K562 (cell line): Measurements from ENCODE around the gene PLEKHS1. TPM values are rescaled to one million over a fixed set of nuclear protein-coding genes. Genes with fewer than 3 reads are reported as not detected.

ENCODE experiments used
- ATAC-seq: fragments of 200-7000 bp; cut with Tn5 transposase; 3 replicates; pipeline ENCODE4 v1.9.1; 2020; ENCODE audit warnings: moderate library complexity
- BruUV-seq: library from RNA; stranded (reverse); fragments of 400-500 nt; replicated peaks from 2 replicates; lab custom pipeline; 2021; lab: Mats Ljungman, UMichigan
- CTCF ChIA-PET: fragments of 300-600 bp; formaldehyde crosslinking; extraction: SDS; loops from one replicate; lab custom pipeline; 2021; ENCODE audit warnings: low intra/inter-chr PET ratio; lab: Yijun Ruan, JAX
- POLR2A ChIA-PET: fragments of 300-600, 350-650 bp; sonication (Branson Sonifier 250); formaldehyde crosslinking; extraction: SDS; loops from one replicate; lab custom pipeline; 2021; ENCODE audit warnings: antibody characterized with exemption, inconsistent platforms; lab: Yijun Ruan, JAX
- DNase-seq, 4 experiments: peaks; one replicate each; pipeline versions ENCODE4 v3.0.0 to v3.0.0-alpha.2; 2011 to 2018; ENCODE audit warnings: low spot score in 3 of 4, mixed read lengths in 3 of 4; ENCODE audit errors: extremely low read depth in 1 of 4
- FAIRE-seq: peaks from 2 replicates; lab custom pipeline; 2011; peaks lifted over from hg19 to GRCh38; lab: Jason Lieb, UNC
- H2AFZ ChIP-seq: 2 replicates; pipeline ENCODE4 v1.6.0; 2011; ENCODE audit warnings: low read depth, low read length, control low read depth, inconsistent platforms
- H3K27ac ChIP-seq: fragments of 200-600 bp; 3 replicates; pipeline ENCODE4 v1.8.0; 2011; ENCODE audit warnings: low read depth, mild to moderate bottlenecking, control low read depth, inconsistent platforms, low read length, moderate library complexity, mixed read lengths; ENCODE audit errors: extremely low read depth
- H3K27me3 ChIP-seq, 2 experiments: fragments of 300-600 bp in 1 of 2; 2 replicates in 1 of 2; 3 replicates in 1 of 2; pipeline versions ENCODE4 v1.6.0 to v1.8.0; 2011; ENCODE audit warnings: inconsistent platforms in 2 of 2, low read length in 2 of 2, mild to moderate bottlenecking in 1 of 2, mixed read lengths in 1 of 2, moderate library complexity in 1 of 2; ENCODE audit not compliant: control insufficient read depth in 2 of 2, insufficient read depth in 2 of 2
- H3K36me3 ChIP-seq: fragments of 300-600 bp; 3 replicates; pipeline ENCODE4 v1.8.0; 2011; ENCODE audit warnings: mild to moderate bottlenecking, low read length, inconsistent platforms; ENCODE audit not compliant: control insufficient read depth, insufficient read depth
- H3K4me1 ChIP-seq, 2 experiments: fragments of 200-600 bp in 1 of 2; replicated peaks in 1 of 2; 2 replicates in 1 of 2; 3 replicates in 1 of 2; pipeline versions ENCODE4 v1.5.1 to v1.8.0; 2011; ENCODE audit warnings: inconsistent platforms in 2 of 2, low read length in 2 of 2, mild to moderate bottlenecking in 1 of 2, mixed read lengths in 1 of 2, moderate library complexity in 1 of 2; ENCODE audit not compliant: control insufficient read depth in 2 of 2, insufficient read depth in 2 of 2
- H3K4me2 ChIP-seq: 2 replicates; pipeline ENCODE4 v1.6.1; 2011; ENCODE audit warnings: low read length, control low read depth, inconsistent platforms, mixed read lengths; ENCODE audit not compliant: insufficient read depth
- H3K4me3 ChIP-seq: fragments of 200-600 bp; sonication (generic), shearing (Covaris generic); 2 replicates; pipeline ENCODE4 v1.5.1; 2016; ENCODE audit warnings: control low read depth, inconsistent platforms
- H3K79me2 ChIP-seq: fragments of 200-600 bp; 3 replicates; pipeline ENCODE4 v1.8.0; 2011; ENCODE audit warnings: low read length, inconsistent platforms; ENCODE audit not compliant: control insufficient read depth, insufficient read depth
- H3K9ac ChIP-seq, 2 experiments: 2 replicates each; pipeline versions ENCODE4 v1.6.0 to v1.6.1; 2011; ENCODE audit warnings: low read depth in 2 of 2, low read length in 2 of 2, control low read depth in 1 of 2, inconsistent platforms in 1 of 2, mild to moderate bottlenecking in 1 of 2, mixed read lengths in 1 of 2; ENCODE audit not compliant: insufficient read depth in 1 of 2
- H3K9me1 ChIP-seq: one replicate; pipeline ENCODE4 v1.6.0; 2011; ENCODE audit warnings: inconsistent platforms, mild to moderate bottlenecking, low read length, moderate library complexity; ENCODE audit not compliant: control insufficient read depth, insufficient read depth
- H3K9me3 ChIP-seq: replicated peaks from 2 replicates; pipeline ENCODE4 v1.5.1; 2011; ENCODE audit warnings: low read depth, low read length, inconsistent platforms; ENCODE audit not compliant: control insufficient read depth, insufficient read depth
- H4K20me1 ChIP-seq: replicated peaks from 2 replicates; pipeline ENCODE4 v1.6.1; 2011; ENCODE audit warnings: low read length, inconsistent platforms, mixed read lengths; ENCODE audit not compliant: control insufficient read depth, insufficient read depth
- BMI1 ChIP-seq: fragments of 150-350 bp; IDR thresholded peaks from 2 replicates; pipeline ENCODE4 v1.6.1; 2014; ENCODE audit warnings: low read length
- HMBOX1 ChIP-seq: sonication (generic); IDR thresholded peaks from 2 replicates; pipeline ENCODE4 v1.6.1; 2016
- TFAM ChIP-seq: fragments of 250-450 bp; sonication (Bioruptor Pico); conservative IDR thresholded peaks from 2 replicates; pipeline ENCODE4 v1.5.0; 2021; ENCODE audit warnings: mild to moderate bottlenecking, moderate library complexity
- ZSCAN29 ChIP-seq: fragments of 450-650 bp; IDR thresholded peaks from 2 replicates; pipeline ENCODE4 v1.6.1; 2017
- WGBS: fragments of 100-300 bp; shearing (Covaris generic); methylation state at CpG from one replicate; pipeline ENCODE4 v1.1.6; 2016; ENCODE audit warnings: low coverage, mixed read lengths; ENCODE audit not compliant: insufficient coverage; ENCODE audit errors: missing lambda C conversion rate; 5-methylcytosine and 5-hydroxymethylcytosine counted together
- in situ Hi-C: fragments of 300-500 bp; cut with MboI; formaldehyde crosslinking; loops from 4 replicates; pipeline ENCODE4 v1.15.0; 2018; ENCODE audit warnings: inconsistent platforms, mixed read lengths
- intact Hi-C: fragments of 100-400 bp; cut with micrococcal nuclease; formaldehyde crosslinking; loops from 2 replicates; pipeline ENCODE4 v1.14.2; 2022
- polyA plus RNA-seq, 8 experiments: library from polyadenylated mRNA; depleted of rRNA in 4 of 8; stranded (reverse) in 5 of 8; unstranded in 3 of 8; fragments of >200 nt; fragmentation: Nextera tagmentation in 2 of 8; fragmentation: Illumina TruSeq in 1 of 8; extraction: Ambion mirVana in 2 of 8; extraction: Trizol in 1 of 8; gene quantifications; 2 replicates each; pipeline versions ENCODE4 v1.2.1 to v1.2.3, GENCODE V29; 2011 to 2014; ENCODE audit warnings: inconsistent platforms in 1 of 8, missing spikeins in 1 of 8
- total RNA-seq, 7 experiments: library from RNA; depleted of rRNA in 6 of 7; stranded (reverse); fragments of >200 nt in 6 of 7; fragmentation: Illumina TruSeq in 2 of 7; extraction: Trizol in 2 of 7; gene quantifications; 2 replicates each; pipeline versions ENCODE4 v1.2.1 to v1.2.3, GENCODE V29; 2011 to 2021; ENCODE audit warnings: low replicate concordance in 1 of 7
- TF ChIP-seq, protein P1 (sequence below), 2 experiments: fragments of 150-350 bp in 1 of 2; IDR thresholded peaks; 2 replicates each; pipeline ENCODE4 v1.6.1; 2012 to 2016; ENCODE audit warnings: low read depth in 2 of 2, low read length in 2 of 2, mild to moderate bottlenecking in 1 of 2, moderate library complexity in 1 of 2
- TF ChIP-seq, protein P2 (sequence below): fragments of 450-650 bp; IDR thresholded peaks from 2 replicates; pipeline ENCODE4 v1.6.1; 2018; ENCODE audit not compliant: partially characterized antibody

The PLEKHS1 gene
- total and polyA plus RNA-seq, 9 of the 15 experiments (the other 6 are each of a cell fraction or from before 2014, with no cell fraction given): not detected

DNA sequence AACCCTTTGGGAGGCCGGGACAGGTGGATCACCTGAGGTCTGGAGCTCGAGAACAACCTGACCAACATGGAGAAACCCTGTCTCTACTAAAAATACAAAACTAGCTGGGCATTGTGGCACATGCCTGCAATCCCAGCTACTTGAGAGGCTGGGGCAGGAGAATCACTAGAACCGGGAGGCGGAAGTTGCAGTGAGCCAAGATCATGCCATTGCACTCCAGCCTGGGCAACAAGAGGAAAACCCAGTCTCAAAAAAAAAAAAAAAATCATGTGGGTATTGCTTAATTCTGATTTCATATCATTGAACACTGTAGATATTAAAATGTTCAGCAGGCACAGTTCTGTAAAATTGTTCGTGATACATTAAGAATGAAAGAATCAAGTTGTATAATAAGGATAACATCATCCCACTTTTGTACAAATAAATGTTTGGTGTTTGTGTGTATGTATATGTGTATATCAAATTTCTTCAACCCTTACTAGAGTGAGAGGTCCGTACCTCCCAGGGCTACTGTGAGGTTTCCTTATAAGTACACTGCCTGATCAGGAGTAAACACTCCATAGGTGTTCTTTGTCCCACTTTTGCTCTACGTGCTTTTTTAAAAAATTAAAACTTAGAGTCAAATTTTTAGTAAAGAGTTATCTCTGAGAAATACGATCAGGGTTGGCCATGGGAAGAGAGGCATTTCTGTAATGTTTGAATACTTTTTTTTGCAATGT is 31.7 kb downstream of the PLEKHS1 start:
- ChIA-PET POLR2A (no interaction called here), CTCF (no interaction called here)
- Histone ChIP-seq H3K4me1 (no peaks in the 10 kb centered on the region), H3K27ac (no peak overlapping the region), H2AFZ (no peak overlapping the region), H3K4me2 (no peak overlapping the region), H3K36me3 (no peaks in the 10 kb centered on the region), H3K79me2 (no peaks in the 10 kb centered on the region), H3K9me3 (no peaks in the 10 kb centered on the region), H3K4me3 (no peak overlapping the region), H3K27me3 (peaks cover 0 to 14% of the 10 kb centered on the region in 2 experiments; a peak in 3 of 5 replicates), H4K20me1 (no peaks in the 10 kb centered on the region), H3K9ac (no peak overlapping the region), H3K9me1 (no peaks in the 10 kb centered on the region)
- TF ChIP-seq, protein P1, sequence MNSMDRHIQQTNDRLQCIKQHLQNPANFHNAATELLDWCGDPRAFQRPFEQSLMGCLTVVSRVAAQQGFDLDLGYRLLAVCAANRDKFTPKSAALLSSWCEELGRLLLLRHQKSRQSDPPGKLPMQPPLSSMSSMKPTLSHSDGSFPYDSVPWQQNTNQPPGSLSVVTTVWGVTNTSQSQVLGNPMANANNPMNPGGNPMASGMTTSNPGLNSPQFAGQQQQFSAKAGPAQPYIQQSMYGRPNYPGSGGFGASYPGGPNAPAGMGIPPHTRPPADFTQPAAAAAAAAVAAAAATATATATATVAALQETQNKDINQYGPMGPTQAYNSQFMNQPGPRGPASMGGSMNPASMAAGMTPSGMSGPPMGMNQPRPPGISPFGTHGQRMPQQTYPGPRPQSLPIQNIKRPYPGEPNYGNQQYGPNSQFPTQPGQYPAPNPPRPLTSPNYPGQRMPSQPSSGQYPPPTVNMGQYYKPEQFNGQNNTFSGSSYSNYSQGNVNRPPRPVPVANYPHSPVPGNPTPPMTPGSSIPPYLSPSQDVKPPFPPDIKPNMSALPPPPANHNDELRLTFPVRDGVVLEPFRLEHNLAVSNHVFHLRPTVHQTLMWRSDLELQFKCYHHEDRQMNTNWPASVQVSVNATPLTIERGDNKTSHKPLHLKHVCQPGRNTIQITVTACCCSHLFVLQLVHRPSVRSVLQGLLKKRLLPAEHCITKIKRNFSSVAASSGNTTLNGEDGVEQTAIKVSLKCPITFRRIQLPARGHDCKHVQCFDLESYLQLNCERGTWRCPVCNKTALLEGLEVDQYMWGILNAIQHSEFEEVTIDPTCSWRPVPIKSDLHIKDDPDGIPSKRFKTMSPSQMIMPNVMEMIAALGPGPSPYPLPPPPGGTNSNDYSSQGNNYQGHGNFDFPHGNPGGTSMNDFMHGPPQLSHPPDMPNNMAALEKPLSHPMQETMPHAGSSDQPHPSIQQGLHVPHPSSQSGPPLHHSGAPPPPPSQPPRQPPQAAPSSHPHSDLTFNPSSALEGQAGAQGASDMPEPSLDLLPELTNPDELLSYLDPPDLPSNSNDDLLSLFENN (IDR thresholded peaks at IDR 0.05; ENCODE audit: low read depth in 2 of 2, low read length in 2 of 2): no peak
- TF ChIP-seq, protein P2, sequence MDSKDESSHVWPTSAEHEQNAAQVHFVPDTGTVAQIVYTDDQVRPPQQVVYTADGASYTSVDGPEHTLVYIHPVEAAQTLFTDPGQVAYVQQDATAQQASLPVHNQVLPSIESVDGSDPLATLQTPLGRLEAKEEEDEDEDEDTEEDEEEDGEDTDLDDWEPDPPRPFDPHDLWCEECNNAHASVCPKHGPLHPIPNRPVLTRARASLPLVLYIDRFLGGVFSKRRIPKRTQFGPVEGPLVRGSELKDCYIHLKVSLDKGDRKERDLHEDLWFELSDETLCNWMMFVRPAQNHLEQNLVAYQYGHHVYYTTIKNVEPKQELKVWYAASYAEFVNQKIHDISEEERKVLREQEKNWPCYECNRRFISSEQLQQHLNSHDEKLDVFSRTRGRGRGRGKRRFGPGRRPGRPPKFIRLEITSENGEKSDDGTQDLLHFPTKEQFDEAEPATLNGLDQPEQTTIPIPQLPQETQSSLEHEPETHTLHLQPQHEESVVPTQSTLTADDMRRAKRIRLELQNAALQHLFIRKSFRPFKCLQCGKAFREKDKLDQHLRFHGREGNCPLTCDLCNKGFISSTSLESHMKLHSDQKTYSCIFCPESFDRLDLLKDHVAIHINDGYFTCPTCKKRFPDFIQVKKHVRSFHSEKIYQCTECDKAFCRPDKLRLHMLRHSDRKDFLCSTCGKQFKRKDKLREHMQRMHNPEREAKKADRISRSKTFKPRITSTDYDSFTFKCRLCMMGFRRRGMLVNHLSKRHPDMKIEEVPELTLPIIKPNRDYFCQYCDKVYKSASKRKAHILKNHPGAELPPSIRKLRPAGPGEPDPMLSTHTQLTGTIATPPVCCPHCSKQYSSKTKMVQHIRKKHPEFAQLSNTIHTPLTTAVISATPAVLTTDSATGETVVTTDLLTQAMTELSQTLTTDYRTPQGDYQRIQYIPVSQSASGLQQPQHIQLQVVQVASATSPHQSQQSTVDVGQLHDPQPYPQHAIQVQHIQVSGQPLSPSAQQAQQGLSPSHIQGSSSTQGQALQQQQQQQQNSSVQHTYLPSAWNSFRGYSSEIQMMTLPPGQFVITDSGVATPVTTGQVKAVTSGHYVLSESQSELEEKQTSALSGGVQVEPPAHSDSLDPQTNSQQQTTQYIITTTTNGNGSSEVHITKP: no peak
- TF ChIP-seq HMBOX1 (no peak), TFAM (CRISPR knock-in tag) (no peak), ZSCAN29 (no peak), BMI1 (no peak)
- BruUV-seq: no TSS peak
- in situ Hi-C loops (no loop called here), intact Hi-C loops (no loop called here)
- 20% methylated on average over 8 of the region's 8 CpGs for WGBS
- DNase-seq (no peak), FAIRE-seq (no peak), ATAC-seq (no peak)
